GM23338 (cell line): ENCODE results near the gene PXK. TPM values are rescaled to one million over a fixed set of nuclear protein-coding genes. Genes with fewer than 3 reads are reported as not detected.

Source experiments
- ATAC-seq: fragments of 200-7000 bp; cut with Tn5 transposase; 3 replicates; pipeline ENCODE4 v1.9.1; 2020
- DNase-seq: peaks from one replicate; pipeline ENCODE4 v3.0.0-alpha.2; 2015; ENCODE audit warnings: low spot score
- H2AFZ ChIP-seq: fragments of 200-600 bp; sonication (generic); 2 replicates; pipeline ENCODE4 v1.8.0; 2016; ENCODE audit warnings: antibody characterized with exemption, mild to moderate bottlenecking, moderate library complexity
- H3F3A ChIP-seq: fragments of 200-600 bp; sonication (generic); replicated peaks from 2 replicates; pipeline ENCODE4 v1.8.0; 2017; ENCODE audit warnings: antibody characterized with exemption, mixed run types, low read depth
- H3K27ac ChIP-seq: fragments of 200-600 bp; sonication (generic); 2 replicates; pipeline ENCODE4 v1.6.1; 2016; ENCODE audit warnings: low read depth
- H3K27me3 ChIP-seq: fragments of 200-600 bp; sonication (generic); 2 replicates; pipeline ENCODE4 v1.8.0; 2016; ENCODE audit warnings: mild to moderate bottlenecking, mixed run types, moderate library complexity; ENCODE audit not compliant: insufficient read depth
- H3K36me3 ChIP-seq: fragments of 200-600 bp; sonication (generic); 2 replicates; pipeline ENCODE4 v1.8.0; 2016; ENCODE audit warnings: mild to moderate bottlenecking; ENCODE audit not compliant: insufficient read depth
- H3K4me1 ChIP-seq: fragments of 200-600 bp; sonication (generic); 2 replicates; pipeline ENCODE4 v1.8.0; 2016; ENCODE audit warnings: mild to moderate bottlenecking, moderate library complexity; ENCODE audit not compliant: insufficient read depth
- H3K4me2 ChIP-seq: fragments of 200-600 bp; sonication (generic); 2 replicates; pipeline ENCODE4 v1.7.1; 2017; ENCODE audit warnings: mixed run types
- H3K4me3 ChIP-seq: fragments of 200-600 bp; sonication (generic); 2 replicates; pipeline ENCODE4 v1.6.1; 2016; ENCODE audit warnings: mixed run types
- H3K79me2 ChIP-seq: fragments of 200-600 bp; sonication (generic); replicated peaks from 2 replicates; pipeline ENCODE4 v1.8.0; 2017; ENCODE audit warnings: mild to moderate bottlenecking; ENCODE audit not compliant: insufficient read depth
- H3K9me2 ChIP-seq: fragments of 200-600 bp; sonication (generic); 2 replicates; pipeline ENCODE4 v1.8.0; 2017; ENCODE audit not compliant: insufficient read depth
- H4K20me1 ChIP-seq: fragments of 200-600 bp; sonication (generic); replicated peaks from 2 replicates; pipeline ENCODE4 v1.8.0; 2017; ENCODE audit warnings: mild to moderate bottlenecking; ENCODE audit not compliant: insufficient read depth
- H3K27ac Mint-ChIP-seq: 2 replicates; pipeline ENCODE4 v1.8.0; 2020; ENCODE audit warnings: inconsistent platforms, mild to moderate bottlenecking, moderate library complexity, mixed read lengths
- H3K27me3 Mint-ChIP-seq: 3 replicates; pipeline ENCODE4 v1.8.0; 2022; ENCODE audit warnings: low read depth, mild to moderate bottlenecking, moderate library complexity, mixed read lengths, inconsistent platforms; ENCODE audit not compliant: insufficient read depth, poor library complexity
- H3K36me3 Mint-ChIP-seq: 3 replicates; pipeline ENCODE4 v1.8.0; 2021; ENCODE audit warnings: low read depth, mild to moderate bottlenecking, inconsistent platforms, moderate library complexity, mixed read lengths
- H3K4me1 Mint-ChIP-seq: 3 replicates; pipeline ENCODE4 v1.8.0; 2020; ENCODE audit warnings: mild to moderate bottlenecking, inconsistent platforms, mixed read lengths
- H3K4me3 Mint-ChIP-seq: 3 replicates; pipeline ENCODE4 v1.8.0; 2021; ENCODE audit warnings: moderate library complexity, mild to moderate bottlenecking, inconsistent platforms, mixed read lengths
- H3K9me3 Mint-ChIP-seq: 3 replicates; pipeline ENCODE4 v1.8.0; 2020; ENCODE audit warnings: moderate library complexity, mild to moderate bottlenecking, inconsistent platforms, mixed read lengths
- EZH2phosphoT487 ChIP-seq: fragments of 200-600 bp; sonication (generic); IDR thresholded peaks from one replicate; pipeline ENCODE4 v1.8.1; 2018; ENCODE audit warnings: antibody characterized with exemption; ENCODE audit not compliant: unreplicated experiment
- JUNB ChIP-seq: IDR thresholded peaks from one replicate; pipeline ENCODE4 v1.6.1; 2016; ENCODE audit warnings: antibody characterized with exemption; ENCODE audit not compliant: unreplicated experiment
- NANOG ChIP-seq: IDR thresholded peaks from 2 replicates; pipeline ENCODE4 v1.6.1; 2016; ENCODE audit warnings: antibody characterized with exemption, borderline replicate concordance
- POLR2AphosphoS5 ChIP-seq: IDR thresholded peaks from 2 replicates; pipeline ENCODE4 v1.6.1; 2016; ENCODE audit warnings: antibody characterized with exemption, low read depth
- ZNF331 ChIP-seq: fragments of 250-450 bp; sonication (Bioruptor Pico); IDR thresholded peaks from 2 replicates; pipeline ENCODE4 v1.5.0; 2020; ENCODE audit warnings: low read depth, mild to moderate bottlenecking, moderate library complexity
- ZNF462 ChIP-seq: fragments of 250-450 bp; sonication (Bioruptor Pico); IDR thresholded peaks from 2 replicates; pipeline ENCODE4 v1.5.0; 2020; ENCODE audit warnings: mild to moderate bottlenecking, moderate library complexity
- polyA plus RNA-seq: library from polyadenylated mRNA; unstranded; fragments of >200 nt; fragmentation: Nextera tagmentation; extraction: Ambion mirVana; gene quantifications from 2 replicates; pipeline ENCODE4 v1.2.1, GENCODE V29; 2016
- total RNA-seq: library from RNA; depleted of rRNA; stranded (reverse); fragments of >200 nt; shearing (Covaris generic); gene quantifications from 2 replicates; pipeline ENCODE4 v1.2.3, GENCODE V29; 2014
- TF ChIP-seq, protein P1 (sequence below), 2 experiments: fragments of 200-600 bp in 1 of 2; sonication (generic) in 1 of 2; conservative IDR thresholded peaks; 2 replicates each; pipeline versions ENCODE4 v1.5.1 to v1.6.1; 2016 to 2017; ENCODE audit warnings: antibody characterized with exemption in 2 of 2, low read depth in 2 of 2, mild to moderate bottlenecking in 2 of 2, moderate library complexity in 1 of 2

PXK gene
- total and polyA plus RNA-seq, 2 experiments from 2014 or later = 6.4 to 6.5 TPM

GRCh38 chr3:58377168-58377567 is 44.5 kb downstream of the PXK start (continued):
- no peak for TF ChIP-seq ZNF462 (CRISPR knock-in tag)
- TF ChIP-seq POLR2AphosphoS5 = no peak
- no peak for TF ChIP-seq EZH2phosphoT487

DNA sequence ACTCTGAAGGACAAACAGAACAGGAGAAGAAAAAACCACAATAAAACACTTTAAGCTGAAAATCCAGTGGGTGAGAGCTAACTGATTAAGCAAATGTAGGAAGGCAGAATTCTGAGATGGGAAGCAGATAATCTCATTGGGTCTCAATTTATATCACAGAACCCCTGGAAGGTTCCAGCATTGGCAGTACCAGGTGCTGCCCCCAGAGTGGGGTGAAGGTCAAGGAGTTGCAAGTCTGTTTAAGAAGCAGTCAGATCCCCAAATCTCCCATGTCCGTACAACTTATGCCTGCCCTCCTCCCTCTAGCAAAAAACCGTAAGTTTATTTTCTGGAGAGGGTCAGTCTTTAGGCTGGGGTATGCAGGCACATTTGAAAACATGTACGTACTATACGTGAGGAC is 45.1 kb downstream of the PXK start:
- H3K27me3 Mint-ChIP-seq = peaks cover 3% of the 10 kb centered on the region
- Histone ChIP-seq H4K20me1 (no peaks in the 10 kb centered on the region), H3K27me3 (no peaks in the 10 kb centered on the region), H3K9me2 (no peaks in the 10 kb centered on the region), H3K36me3 (no peaks in the 10 kb centered on the region), H3K27ac (no peak overlapping the region), H2AFZ (no peak overlapping the region; the same call in 1 of the 2 replicates), H3K79me2 (no peaks in the 10 kb centered on the region), H3K4me3 (no peak overlapping the region), H3K4me2 (no peak overlapping the region), H3K4me1 (0 out of 2 replicates have a peak, but pooled peaks cover 4% of the 10 kb centered on the region), H3F3A (no peaks in the 10 kb centered on the region)
- H3K4me3 Mint-ChIP-seq = no peak overlapping the region
- peaks cover 13% of the 10 kb centered on the region for H3K4me1 Mint-ChIP-seq
- ATAC-seq (peak; percentile 37; the same call in 1 of the 3 replicates), DNase-seq (peak; percentile 33)
- H3K9me3 Mint-ChIP-seq = no peaks in the 10 kb centered on the region
- H3K27ac Mint-ChIP-seq = no peak overlapping the region
- no peaks in the 10 kb centered on the region for H3K36me3 Mint-ChIP-seq
- TF ChIP-seq EZH2phosphoT487 = no peak
- no peak for TF ChIP-seq ZNF331
- TF ChIP-seq, protein P1, sequence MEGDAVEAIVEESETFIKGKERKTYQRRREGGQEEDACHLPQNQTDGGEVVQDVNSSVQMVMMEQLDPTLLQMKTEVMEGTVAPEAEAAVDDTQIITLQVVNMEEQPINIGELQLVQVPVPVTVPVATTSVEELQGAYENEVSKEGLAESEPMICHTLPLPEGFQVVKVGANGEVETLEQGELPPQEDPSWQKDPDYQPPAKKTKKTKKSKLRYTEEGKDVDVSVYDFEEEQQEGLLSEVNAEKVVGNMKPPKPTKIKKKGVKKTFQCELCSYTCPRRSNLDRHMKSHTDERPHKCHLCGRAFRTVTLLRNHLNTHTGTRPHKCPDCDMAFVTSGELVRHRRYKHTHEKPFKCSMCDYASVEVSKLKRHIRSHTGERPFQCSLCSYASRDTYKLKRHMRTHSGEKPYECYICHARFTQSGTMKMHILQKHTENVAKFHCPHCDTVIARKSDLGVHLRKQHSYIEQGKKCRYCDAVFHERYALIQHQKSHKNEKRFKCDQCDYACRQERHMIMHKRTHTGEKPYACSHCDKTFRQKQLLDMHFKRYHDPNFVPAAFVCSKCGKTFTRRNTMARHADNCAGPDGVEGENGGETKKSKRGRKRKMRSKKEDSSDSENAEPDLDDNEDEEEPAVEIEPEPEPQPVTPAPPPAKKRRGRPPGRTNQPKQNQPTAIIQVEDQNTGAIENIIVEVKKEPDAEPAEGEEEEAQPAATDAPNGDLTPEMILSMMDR (conservative IDR thresholded peaks at IDR 0.05; ENCODE audit: low read depth in 2 of 2) = peak; percentile 24 to 25; a peak in 3 of 4 replicates
- no peak for TF ChIP-seq NANOG
- no peak for TF ChIP-seq JUNB
